ENCODE results near the gene TPRX1. TPM values are rescaled to one million over a fixed set of nuclear protein-coding genes. Genes with fewer than 3 reads are reported as not detected.

The TPRX1 gene
- total and polyA plus RNA-seq, 9 of the 15 experiments (the other 6 are each of a cell fraction or from before 2014, with no cell fraction given): not detected

- Histone ChIP-seq H3K36me3 (ENCODE audit: control insufficient read depth, insufficient read depth, low read length) (no peaks in the 10 kb centered on the region), H3K9ac (ENCODE audit: insufficient read depth in 1 of 2, low read depth in 2 of 2, low read length in 2 of 2) (no peak overlapping the region), H3K4me2 (ENCODE audit: insufficient read depth, low read length) (no peak overlapping the region), H3K79me2 (ENCODE audit: control insufficient read depth, insufficient read depth, low read length) (no peaks in the 10 kb centered on the region), H3K4me1 (replicated peaks in 1 of 2; ENCODE audit: control insufficient read depth in 2 of 2, insufficient read depth in 2 of 2, low read length in 2 of 2) (peaks cover 5 to 25% of the 10 kb centered on the region in 2 experiments; a peak in 3 of 5 replicates), H3K9me3 (replicated peaks; ENCODE audit: control insufficient read depth, insufficient read depth, low read depth, low read length) (no peaks in the 10 kb centered on the region), H3K27ac (ENCODE audit: extremely low read depth, low read depth, low read length) (no peak overlapping the region), H3K9me1 (ENCODE audit: control insufficient read depth, insufficient read depth, low read length) (no peaks in the 10 kb centered on the region), H3K27me3 (ENCODE audit: control insufficient read depth in 2 of 2, insufficient read depth in 2 of 2, low read length in 2 of 2) (no peaks in the 10 kb centered on the region), H2AFZ (ENCODE audit: low read depth, low read length) (no peak overlapping the region), H4K20me1 (replicated peaks; ENCODE audit: control insufficient read depth, insufficient read depth, low read length) (peaks cover 2% of the 10 kb centered on the region; the same call in 1 of the 2 replicates), H3K4me3 (no peak overlapping the region)
- 14% methylated on average over 2 of the region's 2 CpGs for WGBS (ENCODE audit: insufficient coverage, low coverage, missing lambda C conversion rate)
- TF ChIP-seq ZKSCAN8 (CRISPR knock-in tag; IDR thresholded peaks at IDR 0.05) (peak; percentile 68; the same call in 1 of the 2 replicates), ZFP36 (IDR thresholded peaks at IDR 0.05; ENCODE audit: low read depth, low read length, partially characterized antibody) (peak; percentile 29), UBTF (IDR thresholded peaks at IDR 0.05; ENCODE audit: borderline replicate concordance in 1 of 2, low read depth in 2 of 2, low read length in 2 of 2) (no peak), HSF4 (CRISPR knock-in tag; IDR thresholded peaks at IDR 0.05; ENCODE audit: borderline replicate concordance) (no peak), TCFL5 (CRISPR knock-in tag; conservative IDR thresholded peaks at IDR 0.05) (no peak), RBM25 (IDR thresholded peaks at IDR 0.05; ENCODE audit: low read depth, low read length, severe bottlenecking) (no peak), PRMT5 (CRISPR knock-in tag; IDR thresholded peaks at IDR 0.05) (no peak), ADNP (tag; IDR thresholded peaks at IDR 0.05) (no peak), HIVEP1 (CRISPR knock-in tag; IDR thresholded peaks at IDR 0.05) (no peak), KDM1A (IDR thresholded peaks at IDR 0.05) (no peak), BCOR (IDR thresholded peaks at IDR 0.05) (peak; percentile 31; the same call in 1 of the 2 replicates)
- TF ChIP-seq, protein P1, sequence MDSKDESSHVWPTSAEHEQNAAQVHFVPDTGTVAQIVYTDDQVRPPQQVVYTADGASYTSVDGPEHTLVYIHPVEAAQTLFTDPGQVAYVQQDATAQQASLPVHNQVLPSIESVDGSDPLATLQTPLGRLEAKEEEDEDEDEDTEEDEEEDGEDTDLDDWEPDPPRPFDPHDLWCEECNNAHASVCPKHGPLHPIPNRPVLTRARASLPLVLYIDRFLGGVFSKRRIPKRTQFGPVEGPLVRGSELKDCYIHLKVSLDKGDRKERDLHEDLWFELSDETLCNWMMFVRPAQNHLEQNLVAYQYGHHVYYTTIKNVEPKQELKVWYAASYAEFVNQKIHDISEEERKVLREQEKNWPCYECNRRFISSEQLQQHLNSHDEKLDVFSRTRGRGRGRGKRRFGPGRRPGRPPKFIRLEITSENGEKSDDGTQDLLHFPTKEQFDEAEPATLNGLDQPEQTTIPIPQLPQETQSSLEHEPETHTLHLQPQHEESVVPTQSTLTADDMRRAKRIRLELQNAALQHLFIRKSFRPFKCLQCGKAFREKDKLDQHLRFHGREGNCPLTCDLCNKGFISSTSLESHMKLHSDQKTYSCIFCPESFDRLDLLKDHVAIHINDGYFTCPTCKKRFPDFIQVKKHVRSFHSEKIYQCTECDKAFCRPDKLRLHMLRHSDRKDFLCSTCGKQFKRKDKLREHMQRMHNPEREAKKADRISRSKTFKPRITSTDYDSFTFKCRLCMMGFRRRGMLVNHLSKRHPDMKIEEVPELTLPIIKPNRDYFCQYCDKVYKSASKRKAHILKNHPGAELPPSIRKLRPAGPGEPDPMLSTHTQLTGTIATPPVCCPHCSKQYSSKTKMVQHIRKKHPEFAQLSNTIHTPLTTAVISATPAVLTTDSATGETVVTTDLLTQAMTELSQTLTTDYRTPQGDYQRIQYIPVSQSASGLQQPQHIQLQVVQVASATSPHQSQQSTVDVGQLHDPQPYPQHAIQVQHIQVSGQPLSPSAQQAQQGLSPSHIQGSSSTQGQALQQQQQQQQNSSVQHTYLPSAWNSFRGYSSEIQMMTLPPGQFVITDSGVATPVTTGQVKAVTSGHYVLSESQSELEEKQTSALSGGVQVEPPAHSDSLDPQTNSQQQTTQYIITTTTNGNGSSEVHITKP (IDR thresholded peaks at IDR 0.05; ENCODE audit: partially characterized antibody): no peak
- no TSS peak for BruUV-seq (replicated peaks)
- ATAC-seq (no peak), FAIRE-seq (no peak), DNase-seq (ENCODE audit: extremely low read depth in 1 of 4, low spot score in 3 of 4) (no peak)
- ChIA-PET POLR2A (interaction anchor here (0.7 to 2.5 kb wide), 4 partner anchors 8 to 31 kb away, joined by 3 to 15 read pairs (median 6); no protein-coding TSS in a partner anchor), CTCF (ENCODE audit: low intra/inter-chr PET ratio) (interaction anchor here (0.7 kb wide), 1 partner anchor 22 kb away, joined by 3 read pairs; no protein-coding TSS in a partner anchor)
- intact Hi-C loops (cut with micrococcal nuclease) (no loop called here), in situ Hi-C loops (cut with MboI) (no loop called here)
These were observed 37.0 kb downstream of the TPRX1 start for GRCh38 chr19:47767349-47767748.
